A673 (cell line): ENCODE data around the gene MAML2.

Experiments used
- CTCF ChIP-seq: fragments of 300-800, 200-600 bp; sonication (generic); conservative IDR thresholded peaks from 2 replicates; pipeline ENCODE4 v1.5.1; 2017; ENCODE audit warnings: low read depth, mild to moderate bottlenecking, antibody characterized with exemption, low read length, moderate library complexity, mixed read lengths
- EZH2 ChIP-seq: fragments of 200-600 bp; sonication (generic); IDR thresholded peaks from 2 replicates; pipeline ENCODE4 v1.6.1; 2017; ENCODE audit warnings: borderline replicate concordance, low read depth, mild to moderate bottlenecking, mixed read lengths, antibody characterized with exemption, low read length; ENCODE audit not compliant: poor library complexity, severe bottlenecking

- TF ChIP-seq CTCF (no peak), EZH2 (no peak)
These were observed 69.5 kb downstream of the MAML2 start for GRCh38 chr11:96273507-96273906.
